HAP-1 (cell line): ENCODE measurements around the gene NR2F6.

Source experiments
- DNase-seq, 2 experiments: peaks; one replicate each; pipeline ENCODE4 v3.0.0-alpha.2; 2016 to 2020; ENCODE audit warnings: low spot score in 2 of 2
- H3K27me3 ChIP-seq: fragments of 250-450 bp; sonication (Bioruptor Pico); 2 replicates; pipeline ENCODE4 v1.5.1; 2020; ENCODE audit warnings: low read depth, mild to moderate bottlenecking, moderate library complexity
- H3K36me3 ChIP-seq: fragments of 250-450 bp; sonication (Bioruptor Pico); replicated peaks from 2 replicates; pipeline ENCODE4 v1.5.1; 2020; ENCODE audit warnings: mild to moderate bottlenecking
- H3K4me1 ChIP-seq: fragments of 250-450 bp; sonication (Bioruptor Pico); 2 replicates; pipeline ENCODE4 v1.5.1; 2020; ENCODE audit warnings: mild to moderate bottlenecking
- H3K4me3 ChIP-seq: fragments of 250-450 bp; sonication (Bioruptor Pico); 2 replicates; pipeline ENCODE4 v1.5.1; 2020; ENCODE audit warnings: mild to moderate bottlenecking, moderate library complexity
- H3K9me3 ChIP-seq: fragments of 250-450 bp; sonication (Bioruptor Pico); 2 replicates; pipeline ENCODE4 v1.5.1; 2020; ENCODE audit warnings: mild to moderate bottlenecking, moderate library complexity
- in situ Hi-C: fragments of 300-500 bp; cut with MboI; formaldehyde crosslinking; loops from 3 replicates; pipeline ENCODE4 v1.14.3; 2020; ENCODE audit warnings: low sequenced_read_pairs, inconsistent platforms, mixed read lengths

Gene NR2F6

GRCh38 chr19:17255150-17255621, 9.5 kb upstream of the NR2F6 start:
- DNase-seq: no peak
- Histone ChIP-seq H3K9me3 (no peaks in the 10 kb centered on the region), H3K27me3 (no peaks in the 10 kb centered on the region), H3K4me1 (no peaks in the 10 kb centered on the region), H3K4me3 (no peak overlapping the region), H3K36me3 (no peaks in the 10 kb centered on the region)
- in situ Hi-C loops: no loop called here

DNA sequence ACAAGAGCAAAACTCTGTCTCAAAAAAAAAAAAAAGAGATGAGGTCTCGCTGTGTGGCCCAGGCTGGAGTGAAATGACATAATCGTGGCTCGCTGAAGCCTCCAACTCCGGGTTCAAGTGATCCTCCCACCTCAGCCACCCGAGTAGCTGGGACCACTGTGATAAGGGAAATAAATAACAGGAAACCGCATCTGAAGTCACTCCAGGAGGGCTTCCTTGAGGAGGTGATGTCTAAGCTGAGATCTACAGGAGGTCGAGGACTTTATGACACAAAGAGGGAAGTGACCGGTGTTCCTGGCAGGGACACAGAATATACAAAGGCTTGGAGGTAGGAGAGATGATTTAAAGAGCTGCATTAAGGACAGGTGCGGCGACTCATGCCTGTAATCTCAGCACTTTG, 8.9 kb upstream of the NR2F6 start:
- Histone ChIP-seq H3K9me3 (no peaks in the 10 kb centered on the region), H3K27me3 (no peaks in the 10 kb centered on the region), H3K36me3 (no peaks in the 10 kb centered on the region), H3K4me1 (no peaks in the 10 kb centered on the region), H3K4me3 (no peak overlapping the region)
- DNase-seq: no peak
- in situ Hi-C loops: no loop called here

- H3K9me3 ChIP-seq: no peaks in the 10 kb centered on the region
- no peaks in the 10 kb centered on the region for H3K27me3 ChIP-seq
- no peak overlapping the region for H3K4me3 ChIP-seq
- DNase-seq: no peak
- H3K4me1 ChIP-seq: peaks cover 14% of the 10 kb centered on the region
- in situ Hi-C loops: no loop called here
- no peaks in the 10 kb centered on the region for H3K36me3 ChIP-seq
Measured at GRCh38 chr19:17249887-17250548, 4.3 kb upstream of the NR2F6 start.

DNA sequence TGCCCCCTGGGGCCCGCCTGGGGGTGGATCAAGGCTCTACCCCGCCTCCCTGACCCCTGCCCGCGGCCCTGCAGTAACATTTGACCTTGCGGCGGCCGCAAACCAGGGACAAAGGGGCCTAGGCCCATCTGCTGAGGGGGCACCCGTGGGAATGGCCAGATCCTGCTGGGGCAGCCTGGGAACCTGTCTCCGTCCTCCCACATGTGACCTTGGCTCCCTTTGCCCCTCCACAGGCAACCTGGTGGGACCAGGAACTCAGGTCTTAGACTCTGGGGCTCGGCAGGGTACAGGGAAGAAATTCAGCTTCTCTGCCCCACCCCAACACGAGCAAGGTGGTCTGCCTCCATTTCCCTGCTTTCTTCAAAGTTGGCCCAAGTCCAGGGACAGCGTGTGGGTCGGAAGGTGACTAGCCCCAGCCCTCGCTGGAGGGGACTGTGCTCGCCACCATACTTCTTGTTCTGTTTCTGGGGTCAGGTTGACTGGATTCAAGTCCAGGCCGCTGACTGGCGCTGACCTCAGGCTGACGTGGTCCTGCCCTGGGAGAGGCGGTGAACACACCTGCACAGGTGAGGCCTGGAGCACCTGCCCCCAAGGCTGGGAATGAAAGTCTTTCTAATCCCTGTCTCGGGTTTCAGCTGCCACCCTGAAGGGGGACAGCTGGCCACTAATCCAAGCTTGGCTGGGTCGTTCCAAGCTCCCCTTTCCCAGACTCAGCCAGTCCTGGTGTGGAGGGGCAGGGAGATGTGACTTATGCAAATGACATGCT, 2.5 kb upstream of the NR2F6 start:
- H3K4me3 ChIP-seq: no peak overlapping the region
- H3K4me1 ChIP-seq: peaks cover 17% of the 10 kb centered on the region
- DNase-seq: no peak
- H3K9me3 ChIP-seq: no peaks in the 10 kb centered on the region
- H3K27me3 ChIP-seq: no peaks in the 10 kb centered on the region
- H3K36me3 ChIP-seq: no peaks in the 10 kb centered on the region
- in situ Hi-C loops: no loop called here

DNA sequence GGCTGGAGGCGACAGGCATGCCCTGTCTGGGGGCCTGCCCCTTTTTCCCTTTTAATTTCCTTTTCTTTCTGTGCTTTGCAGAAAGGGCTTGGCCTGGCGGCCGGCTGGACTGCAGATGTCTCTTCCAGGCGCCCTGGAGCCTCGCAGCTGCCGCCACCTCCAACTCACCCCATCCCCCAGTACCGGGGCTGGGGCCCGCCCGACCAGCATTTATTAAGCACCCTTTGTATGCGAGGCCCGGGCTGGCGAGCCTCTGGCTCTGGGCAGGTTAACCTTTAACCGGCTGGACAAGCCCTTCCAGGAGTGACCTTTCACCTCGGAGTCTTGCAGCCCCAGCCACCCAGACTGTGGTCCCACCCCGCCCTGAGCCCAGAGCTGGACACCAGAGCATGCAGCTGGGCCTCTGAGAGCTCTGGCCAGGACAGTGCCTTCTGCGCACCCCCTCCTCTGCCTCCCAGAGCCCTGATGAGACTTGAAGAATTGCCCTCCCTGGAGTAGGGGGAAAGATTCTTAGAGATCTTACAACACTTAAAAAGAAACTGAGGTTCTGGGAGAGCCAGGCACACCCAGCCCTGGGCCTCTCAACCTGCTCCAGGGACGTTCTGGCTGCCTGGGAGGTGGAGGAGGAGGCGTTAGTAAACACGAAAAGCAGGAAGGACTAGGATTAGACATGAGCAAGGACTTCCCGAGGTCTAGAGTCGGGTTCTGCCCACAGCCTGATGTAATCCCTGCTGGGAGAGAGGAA, 1.1 kb upstream of the NR2F6 start:
- DNase-seq: peak in 1 of 2 experiments; percentile 15
- Histone ChIP-seq H3K9me3 (no peaks in the 10 kb centered on the region), H3K36me3 (no peaks in the 10 kb centered on the region; the same call in 1 of the 2 replicates), H3K4me1 (peaks cover 29% of the 10 kb centered on the region), H3K4me3 (peak overlapping the region; percentile 30), H3K27me3 (no peaks in the 10 kb centered on the region)
- in situ Hi-C loops: no loop called here

GRCh38 chr19:17244618-17245534, 843 bp downstream of the NR2F6 start:
- H3K4me3 ChIP-seq: peak overlapping the region; percentile 82
- in situ Hi-C loops: no loop called here
- no peaks in the 10 kb centered on the region for H3K27me3 ChIP-seq
- DNase-seq: no peak
- H3K36me3 ChIP-seq: peaks cover 10% of the 10 kb centered on the region
- no peaks in the 10 kb centered on the region for H3K9me3 ChIP-seq
- H3K4me1 ChIP-seq: peaks cover 29% of the 10 kb centered on the region

- Histone ChIP-seq H3K9me3 (no peaks in the 10 kb centered on the region), H3K36me3 (peaks cover 11% of the 10 kb centered on the region), H3K4me1 (peaks cover 29% of the 10 kb centered on the region), H3K27me3 (no peaks in the 10 kb centered on the region), H3K4me3 (peak overlapping the region; percentile 82)
- in situ Hi-C loops: no loop called here
- DNase-seq: peak; percentile 57 to 88
Measured at GRCh38 chr19:17243830-17244617, 1.7 kb downstream of the NR2F6 start.

DNA sequence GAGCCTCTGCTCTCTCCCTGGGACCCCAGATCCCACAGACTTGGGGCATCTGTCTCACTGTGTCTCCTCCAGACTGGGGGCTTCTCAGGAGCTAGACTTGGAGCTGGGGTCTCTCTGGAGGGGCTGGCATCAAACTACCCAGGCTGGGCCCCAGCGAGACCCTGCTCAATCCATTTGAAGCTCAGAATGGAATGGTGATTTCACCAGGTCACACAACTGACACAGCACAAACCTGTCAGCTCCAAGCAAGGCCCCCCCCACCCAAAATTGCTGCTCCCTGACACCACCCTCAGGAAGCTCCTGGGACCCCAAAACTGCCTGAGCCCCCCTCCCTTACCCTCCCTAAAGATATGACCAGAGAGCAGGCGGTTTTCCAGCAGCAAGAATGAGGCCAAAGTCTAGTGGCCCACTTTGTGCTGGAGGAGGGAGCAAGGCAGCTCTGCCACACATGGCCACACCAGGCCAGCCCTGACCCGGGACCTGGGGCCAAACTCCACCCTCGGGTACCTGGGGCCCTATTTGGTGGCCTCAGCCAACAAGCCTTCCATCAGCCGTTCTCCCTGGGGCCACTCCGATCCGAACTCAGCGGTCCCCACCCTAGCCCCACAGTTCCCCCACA, 2.4 kb downstream of the NR2F6 start:
- Histone ChIP-seq H3K36me3 (peaks cover 18% of the 10 kb centered on the region), H3K4me1 (peaks cover 29% of the 10 kb centered on the region), H3K4me3 (peak overlapping the region; percentile 82), H3K9me3 (no peaks in the 10 kb centered on the region), H3K27me3 (no peaks in the 10 kb centered on the region)
- DNase-seq: no peak
- in situ Hi-C loops: no loop called here

DNA sequence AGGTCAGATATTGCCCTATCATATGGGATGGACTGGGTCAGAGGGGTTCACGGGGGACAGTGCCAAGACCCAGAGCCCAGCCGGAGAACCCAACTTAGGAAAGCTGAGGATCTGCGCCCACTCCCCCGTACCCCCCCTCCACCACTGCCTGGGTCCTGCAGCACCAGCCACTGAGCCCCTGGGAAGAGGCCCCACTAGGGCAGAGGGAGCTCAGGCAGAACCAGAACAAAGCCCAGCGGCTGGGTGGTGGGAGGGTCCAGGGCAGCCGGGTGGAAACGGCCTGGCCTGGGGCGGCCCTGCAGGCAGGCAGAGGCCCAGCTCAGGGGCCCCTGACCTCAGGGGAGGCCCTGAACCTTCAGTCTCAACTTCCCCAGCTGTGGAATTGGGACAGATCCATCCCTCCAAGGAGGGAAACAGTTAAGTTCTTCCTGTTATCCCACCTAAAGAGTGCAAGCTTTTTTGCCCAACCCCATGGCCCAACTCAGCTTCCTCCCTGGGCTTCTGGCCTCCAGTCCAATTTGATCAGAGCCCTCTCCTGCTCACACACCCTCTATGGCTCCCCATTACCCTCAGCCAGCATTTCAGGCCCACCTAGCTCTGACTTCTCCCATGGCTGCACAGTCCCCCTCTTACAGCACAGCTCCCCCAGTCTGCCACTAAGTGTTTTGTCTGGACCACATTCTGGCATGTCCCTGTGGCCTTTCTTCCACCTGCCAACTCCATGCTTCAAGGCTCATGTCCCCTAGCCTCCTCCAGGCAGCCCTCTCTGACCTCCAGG, 3.1 kb downstream of the NR2F6 start:
- in situ Hi-C loops: no loop called here
- Histone ChIP-seq H3K4me1 (peaks cover 29% of the 10 kb centered on the region), H3K4me3 (peak overlapping the region; percentile 82)

DNA sequence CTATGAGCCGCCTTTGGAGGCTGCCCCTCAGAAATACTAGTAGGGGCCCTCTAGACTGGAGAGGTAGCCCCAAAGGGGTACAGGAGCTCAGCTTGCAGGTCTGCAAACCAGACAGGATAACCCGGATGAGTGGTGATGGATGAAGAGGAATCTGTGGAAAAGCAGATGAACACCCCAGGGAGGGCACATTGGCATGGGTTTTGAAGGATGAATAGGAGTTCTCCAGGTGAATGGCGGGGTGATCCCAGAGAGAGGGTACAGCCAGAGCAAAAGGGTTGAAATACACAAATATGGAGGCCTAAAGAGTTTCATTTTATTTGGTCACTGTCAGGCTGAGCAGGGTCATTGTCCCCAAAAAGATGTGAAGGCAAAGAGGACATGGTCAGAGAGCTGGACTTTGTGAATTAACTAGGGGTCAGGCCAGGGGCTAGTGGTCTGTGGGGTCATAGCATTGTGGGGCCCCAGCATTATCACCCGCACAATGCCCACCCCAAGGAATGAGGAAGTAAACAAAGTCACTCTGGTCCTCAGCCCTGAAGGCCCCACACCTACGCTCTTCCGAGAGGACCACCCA, 4.8 kb downstream of the NR2F6 start:
- no peak for DNase-seq
- Histone ChIP-seq H3K9me3 (no peaks in the 10 kb centered on the region), H3K36me3 (peaks cover 28% of the 10 kb centered on the region), H3K27me3 (no peaks in the 10 kb centered on the region), H3K4me1 (peaks cover 18% of the 10 kb centered on the region), H3K4me3 (no peak overlapping the region)
- in situ Hi-C loops: no loop called here

More for the DNA sequence above, 3.1 kb downstream of the NR2F6 start:
- DNase-seq: no peak
- Histone ChIP-seq H3K36me3 (peaks cover 25% of the 10 kb centered on the region), H3K27me3 (no peaks in the 10 kb centered on the region), H3K9me3 (no peaks in the 10 kb centered on the region)

DNA sequence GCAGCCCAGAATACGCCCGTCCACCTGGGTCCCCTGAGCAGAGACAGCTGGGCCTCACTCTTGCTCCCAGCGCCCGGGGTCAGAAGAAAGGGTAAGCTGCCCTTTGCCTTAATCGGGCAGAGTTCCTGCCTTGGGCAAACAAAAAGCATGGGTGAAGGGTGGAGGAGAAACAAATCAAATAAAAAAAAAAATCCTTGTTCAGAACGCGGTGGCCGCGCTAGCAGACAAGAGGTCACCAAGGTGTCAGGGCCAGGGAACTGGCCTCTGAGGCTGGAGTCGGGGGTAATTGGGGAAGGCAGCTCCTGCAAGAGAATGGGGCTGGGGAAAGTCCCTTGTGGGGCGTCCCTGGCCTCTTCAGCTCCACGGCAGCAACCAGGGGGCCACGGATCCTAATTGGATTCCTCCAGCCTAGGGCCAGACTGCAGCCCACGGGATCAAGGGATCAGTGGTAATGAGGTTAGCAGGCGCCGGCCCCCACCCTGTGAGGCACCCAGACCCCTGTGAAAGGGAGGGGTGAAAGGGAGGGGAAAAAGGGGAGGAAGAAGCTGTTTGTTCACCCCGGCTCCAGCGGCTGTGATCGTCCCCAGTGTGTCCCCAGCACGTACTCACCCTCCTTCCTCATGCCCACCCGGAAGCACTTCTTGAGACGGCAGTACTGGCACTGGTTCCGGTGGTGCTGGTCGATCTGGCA, 5.5 kb downstream of the NR2F6 start:
- no peak for DNase-seq
- no peaks in the 10 kb centered on the region for H3K27me3 ChIP-seq
- no peak overlapping the region for H3K4me3 ChIP-seq
- peaks cover 18% of the 10 kb centered on the region for H3K4me1 ChIP-seq
- in situ Hi-C loops: no loop called here
- peaks cover 29% of the 10 kb centered on the region for H3K36me3 ChIP-seq
- H3K9me3 ChIP-seq: no peaks in the 10 kb centered on the region
